Chondrocyte (in vitro differentiated cells): ENCODE results near the gene LBHD2. TPM values are rescaled to one million over a fixed set of nuclear protein-coding genes. Genes with fewer than 3 reads are reported as not detected.

Experiments
- DNase-seq: peaks from one replicate; pipeline ENCODE4 v3.0.0; 2021; ENCODE audit warnings: mixed read lengths, low spot score
- H3K27ac Mint-ChIP-seq: one replicate; pipeline ENCODE4 v1.8.0; 2021; ENCODE audit warnings: mild to moderate bottlenecking, moderate library complexity, mixed read lengths; ENCODE audit not compliant: unreplicated experiment
- H3K27me3 Mint-ChIP-seq: 2 replicates; pipeline ENCODE4 v1.8.0; 2021; ENCODE audit warnings: low read depth, mixed read lengths
- H3K36me3 Mint-ChIP-seq: 2 replicates; pipeline ENCODE4 v1.8.0; 2021; ENCODE audit warnings: low read depth, mixed read lengths
- H3K4me1 Mint-ChIP-seq: 2 replicates; pipeline ENCODE4 v1.8.0; 2021; ENCODE audit warnings: low read depth, mild to moderate bottlenecking, mixed read lengths
- H3K4me3 Mint-ChIP-seq: one replicate; pipeline ENCODE4 v1.8.0; 2021; ENCODE audit warnings: mild to moderate bottlenecking, moderate library complexity, mixed read lengths; ENCODE audit not compliant: unreplicated experiment
- H3K9me3 Mint-ChIP-seq: 2 replicates; pipeline ENCODE4 v1.8.0; 2021; ENCODE audit warnings: low read depth, mixed read lengths
- total RNA-seq: library from RNA; stranded (reverse); gene quantifications from 3 replicates; pipeline ENCODE4 v1.2.1, GENCODE V29; 2021
- TF ChIP-seq, protein P1 (sequence below): fragments of 200-600 bp; sonication (generic); IDR thresholded peaks from 2 replicates; pipeline ENCODE4 v1.5.0; 2021; ENCODE audit warnings: antibody characterized with exemption, mild to moderate bottlenecking, moderate library complexity

LBHD2 gene
- total RNA-seq, 1 donor from 2014 or later: not detected

DNA sequence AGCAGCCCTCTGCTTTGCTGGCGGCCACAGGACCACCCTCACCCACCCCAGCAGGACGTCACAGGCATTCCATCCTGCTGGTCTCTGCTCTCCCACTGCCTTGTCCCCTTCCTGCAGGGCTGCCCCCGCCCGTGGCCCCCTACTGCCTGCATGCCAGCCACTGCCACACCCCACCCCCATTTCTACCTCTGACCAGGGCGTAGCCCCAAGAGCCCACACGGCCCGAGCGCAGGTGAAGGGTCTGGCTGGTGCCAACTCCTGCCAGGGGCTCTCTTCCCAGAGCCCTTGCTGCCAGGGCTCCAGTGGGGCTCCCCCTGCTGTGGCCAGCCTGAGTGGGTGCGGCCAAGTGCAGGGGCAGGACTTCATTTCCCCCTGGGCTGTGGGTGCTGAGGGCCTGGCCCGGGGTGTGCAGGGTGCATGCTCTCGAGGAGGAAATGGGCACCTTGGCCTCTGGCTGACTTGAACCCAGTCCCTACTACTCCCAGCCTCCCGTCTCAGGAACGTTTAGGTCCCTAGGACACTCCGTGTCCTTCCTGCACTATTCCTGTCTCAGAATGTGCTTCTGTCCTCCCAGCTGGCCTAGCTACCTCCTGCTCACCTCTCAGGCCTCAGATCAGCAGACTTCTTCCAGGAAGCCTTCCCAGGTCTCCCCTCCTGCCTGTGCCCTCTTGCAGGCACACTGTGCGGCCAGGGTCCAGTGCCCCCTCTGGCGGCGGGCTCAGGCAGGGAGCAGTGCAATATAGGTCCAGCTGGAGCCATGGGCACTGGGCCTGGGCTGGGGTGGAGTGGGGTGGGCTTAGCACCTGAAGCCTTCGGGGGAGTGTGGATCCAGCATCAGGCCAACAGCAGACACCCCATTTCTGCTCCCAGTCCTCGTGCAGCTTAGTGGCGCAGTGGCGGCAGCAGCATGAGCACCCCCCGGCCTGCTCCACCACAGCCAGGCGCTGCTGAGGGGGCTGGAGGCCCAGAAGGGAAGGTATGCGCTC lies 1.4 kb downstream of the LBHD2 start:
- DNase-seq: no peak
- no peak overlapping the region for H3K27ac Mint-ChIP-seq

DNA sequence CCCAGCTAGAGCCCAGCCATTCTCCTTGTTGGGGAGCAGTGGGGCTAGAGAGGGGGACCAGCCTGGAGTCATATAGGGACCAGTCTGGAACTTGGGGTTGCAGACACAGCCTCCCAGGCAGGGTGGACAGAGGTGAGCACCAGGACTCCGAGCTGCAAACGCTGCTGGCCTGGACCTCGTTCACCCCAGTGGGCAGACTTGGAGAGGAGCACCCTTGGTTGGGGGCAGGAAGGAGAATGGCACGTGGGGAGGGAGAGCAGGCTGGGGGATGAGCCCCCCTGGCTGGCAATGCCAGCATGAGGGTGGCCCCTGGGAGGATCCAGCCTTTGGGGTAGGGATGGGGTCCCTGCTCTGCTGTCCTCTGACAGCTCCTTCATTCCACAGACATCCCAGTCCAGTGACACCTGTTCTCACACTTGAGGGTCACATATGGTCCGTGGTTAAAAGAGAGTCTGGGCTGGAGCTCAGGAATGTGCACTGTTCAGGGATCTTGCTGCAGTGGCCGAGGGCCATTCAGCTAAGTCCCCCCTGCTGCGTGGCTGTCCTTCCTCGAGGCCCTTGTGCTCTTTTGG lies 2.8 kb downstream of the LBHD2 start:
- TF ChIP-seq, protein P1, sequence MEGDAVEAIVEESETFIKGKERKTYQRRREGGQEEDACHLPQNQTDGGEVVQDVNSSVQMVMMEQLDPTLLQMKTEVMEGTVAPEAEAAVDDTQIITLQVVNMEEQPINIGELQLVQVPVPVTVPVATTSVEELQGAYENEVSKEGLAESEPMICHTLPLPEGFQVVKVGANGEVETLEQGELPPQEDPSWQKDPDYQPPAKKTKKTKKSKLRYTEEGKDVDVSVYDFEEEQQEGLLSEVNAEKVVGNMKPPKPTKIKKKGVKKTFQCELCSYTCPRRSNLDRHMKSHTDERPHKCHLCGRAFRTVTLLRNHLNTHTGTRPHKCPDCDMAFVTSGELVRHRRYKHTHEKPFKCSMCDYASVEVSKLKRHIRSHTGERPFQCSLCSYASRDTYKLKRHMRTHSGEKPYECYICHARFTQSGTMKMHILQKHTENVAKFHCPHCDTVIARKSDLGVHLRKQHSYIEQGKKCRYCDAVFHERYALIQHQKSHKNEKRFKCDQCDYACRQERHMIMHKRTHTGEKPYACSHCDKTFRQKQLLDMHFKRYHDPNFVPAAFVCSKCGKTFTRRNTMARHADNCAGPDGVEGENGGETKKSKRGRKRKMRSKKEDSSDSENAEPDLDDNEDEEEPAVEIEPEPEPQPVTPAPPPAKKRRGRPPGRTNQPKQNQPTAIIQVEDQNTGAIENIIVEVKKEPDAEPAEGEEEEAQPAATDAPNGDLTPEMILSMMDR: no peak
- H3K27me3 Mint-ChIP-seq: peaks cover 8% of the 10 kb centered on the region
- no peaks in the 10 kb centered on the region for H3K36me3 Mint-ChIP-seq
- DNase-seq: no peak
- H3K4me1 Mint-ChIP-seq: peaks cover 3% of the 10 kb centered on the region
- no peak overlapping the region for H3K4me3 Mint-ChIP-seq
- no peak overlapping the region for H3K27ac Mint-ChIP-seq
- H3K9me3 Mint-ChIP-seq: no peaks in the 10 kb centered on the region

More for the DNA sequence above, 1.4 kb downstream of the LBHD2 start:
- TF ChIP-seq, protein P1: peak; percentile 53
- no peaks in the 10 kb centered on the region for H3K9me3 Mint-ChIP-seq
- no peak overlapping the region for H3K4me3 Mint-ChIP-seq
- peaks cover 3% of the 10 kb centered on the region for H3K4me1 Mint-ChIP-seq
- H3K27me3 Mint-ChIP-seq: peaks cover 8% of the 10 kb centered on the region
- H3K36me3 Mint-ChIP-seq: no peaks in the 10 kb centered on the region

DNA sequence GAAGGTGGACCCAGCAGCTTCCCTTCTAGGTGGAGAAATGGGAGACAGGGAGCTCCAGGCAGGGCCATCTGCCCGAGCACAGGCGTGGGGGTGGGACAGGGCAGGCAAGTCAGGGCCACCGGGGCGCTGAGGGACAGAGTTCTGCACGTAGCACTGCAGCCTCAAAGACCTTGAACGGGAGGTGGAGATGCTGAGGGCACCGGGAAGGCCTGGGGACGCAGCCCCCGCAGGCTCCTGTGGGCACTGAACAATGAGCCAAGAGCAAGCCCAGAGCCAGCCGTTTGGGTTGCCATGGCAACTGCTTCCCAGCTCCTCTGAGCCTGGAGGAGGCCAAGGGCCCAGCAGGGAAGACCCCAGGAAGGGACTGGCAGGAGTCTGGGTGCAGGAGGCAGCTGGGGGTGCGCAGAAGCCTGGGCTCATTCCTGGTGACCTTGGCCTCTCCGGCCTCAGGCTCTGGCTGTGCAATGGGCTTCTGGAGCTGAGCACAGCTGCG lies 3.4 kb downstream of the LBHD2 start:
- Mint-ChIP-seq H3K27ac (no peak overlapping the region), H3K36me3 (no peaks in the 10 kb centered on the region)
- no peak for DNase-seq

DNA sequence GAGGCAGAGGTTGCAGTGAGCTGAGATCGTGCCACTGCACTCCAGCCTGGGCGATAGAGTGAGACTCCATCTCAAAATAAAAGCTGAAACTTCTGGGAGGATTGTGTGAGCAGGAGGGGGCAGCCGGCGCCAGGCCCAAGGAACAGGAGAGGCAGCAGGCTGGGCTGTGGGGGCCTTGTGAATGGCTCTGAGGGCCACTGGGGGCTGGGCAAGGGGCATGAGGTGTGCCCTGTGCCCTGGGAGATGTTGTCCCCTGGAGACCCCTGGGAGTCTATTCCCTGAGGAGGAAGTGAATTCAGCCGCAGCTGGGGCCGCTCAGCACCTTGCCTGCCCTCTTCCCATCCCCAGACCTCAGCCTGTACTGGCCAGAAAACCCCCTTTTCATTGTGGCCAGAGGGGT lies 4.9 kb downstream of the LBHD2 start:
- H3K27me3 Mint-ChIP-seq: peaks cover 8% of the 10 kb centered on the region
- H3K27ac Mint-ChIP-seq: no peak overlapping the region
- H3K4me3 Mint-ChIP-seq: no peak overlapping the region
- no peaks in the 10 kb centered on the region for H3K36me3 Mint-ChIP-seq
- H3K4me1 Mint-ChIP-seq: peaks cover 3% of the 10 kb centered on the region
- TF ChIP-seq, protein P1: no peak
- DNase-seq: no peak
- no peaks in the 10 kb centered on the region for H3K9me3 Mint-ChIP-seq

More for the DNA sequence above, 3.4 kb downstream of the LBHD2 start:
- TF ChIP-seq, protein P1: no peak
- no peaks in the 10 kb centered on the region for H3K9me3 Mint-ChIP-seq
- no peak overlapping the region for H3K4me3 Mint-ChIP-seq
- peaks cover 3% of the 10 kb centered on the region for H3K4me1 Mint-ChIP-seq
- H3K27me3 Mint-ChIP-seq: peaks cover 8% of the 10 kb centered on the region
